B cell (primary cell): ENCODE data around the gene UPK1B. TPM values are rescaled to one million over a fixed set of nuclear protein-coding genes. Genes with fewer than 3 reads are reported as not detected.

ENCODE experiments used
- ATAC-seq: fragments of 200-7000 bp; cut with Tn5 transposase; one replicate; pipeline ENCODE4 v1.10.0; 2021; ENCODE audit warnings: low read depth, mild to moderate bottlenecking, moderate number of reproducible peaks, moderate library complexity
- CTCF ChIA-PET: fragments of 350-600 bp; sonication (Branson Sonifier 250); formaldehyde crosslinking; loops from one replicate; lab custom pipeline; 2021; ENCODE audit warnings: antibody characterized with exemption, inconsistent platforms; lab: Charles Lee
- POLR2A ChIA-PET: fragments of 350-600 bp; sonication (Branson Sonifier 250); formaldehyde crosslinking; loops from one replicate; lab custom pipeline; 2021; ENCODE audit warnings: antibody characterized with exemption; lab: Charles Lee
- DNase-seq: peaks from one replicate; pipeline ENCODE4 v3.0.0; 2013
- H2AFZ ChIP-seq: 2 replicates; pipeline ENCODE4 v1.6.1; 2012; ENCODE audit warnings: mild to moderate bottlenecking, low read depth, low read length; ENCODE audit not compliant: insufficient read depth, poor library complexity, severe bottlenecking
- H3K27ac ChIP-seq, 2 donors: 1 replicate in 1 of 2; 2 replicates in 1 of 2; pipeline ENCODE4 v1.5.1; 2012 to 2013; ENCODE audit warnings: low read length in 2 of 2, mild to moderate bottlenecking in 2 of 2, moderate library complexity in 1 of 2
- H3K27me3 ChIP-seq, 4 experiments: fragments of 200-600 bp in 1 of 4; sonication (generic) in 1 of 4; replicated peaks in 1 of 4; 1 replicate in 2 of 4; 2 replicates in 2 of 4; pipeline versions ENCODE4 v1.6.1 to v1.7.0; 2013 to 2016; ENCODE audit warnings: low read length in 3 of 4, mild to moderate bottlenecking in 2 of 4, mixed read lengths in 1 of 4, moderate library complexity in 1 of 4; ENCODE audit not compliant: insufficient read depth in 4 of 4, control insufficient read depth in 3 of 4; ENCODE audit errors: control extremely low read depth in 1 of 4
- H3K36me3 ChIP-seq, 2 experiments: replicated peaks in 1 of 2; 1 replicate in 1 of 2; 2 replicates in 1 of 2; pipeline versions ENCODE4 v1.6.1 to v1.7.1; 2013; ENCODE audit warnings: low read length in 1 of 2; ENCODE audit not compliant: insufficient read depth in 2 of 2, control insufficient read depth in 1 of 2; ENCODE audit errors: control extremely low read depth in 1 of 2, extremely low read depth in 1 of 2
- H3K4me1 ChIP-seq, 2 donors: fragments of 200-600 bp in 1 of 2; sonication (generic) in 1 of 2; 1 replicate in 1 of 2; 2 replicates in 1 of 2; pipeline versions ENCODE4 v1.5.1 to v1.6.1; 2013 to 2017; ENCODE audit warnings: low read length in 2 of 2; ENCODE audit not compliant: control insufficient read depth in 2 of 2, insufficient read depth in 2 of 2
- H3K4me2 ChIP-seq: replicated peaks from 2 replicates; pipeline ENCODE3; 2012; ENCODE audit warnings: mild to moderate bottlenecking, low read depth, low read length; ENCODE audit not compliant: poor library complexity, severe bottlenecking
- H3K4me3 ChIP-seq, 5 experiments: fragments of 200-600 bp in 1 of 5; sonication (generic) in 1 of 5; 1 replicate in 3 of 5; 2 replicates in 2 of 5; pipeline versions ENCODE4 v1.5.1 to v1.7.0; 2011 to 2016; ENCODE audit warnings: low read length in 4 of 5, mild to moderate bottlenecking in 4 of 5, low read depth in 2 of 5, control low read depth in 1 of 5, moderate library complexity in 1 of 5; ENCODE audit not compliant: insufficient read depth in 1 of 5; ENCODE audit errors: control extremely low read depth in 1 of 5, extremely low read depth in 1 of 5
- H3K79me2 ChIP-seq: fragments of 200-600 bp; sonication (generic); one replicate; pipeline ENCODE4 v1.6.0; 2016; ENCODE audit warnings: low read length; ENCODE audit not compliant: control insufficient read depth, insufficient read depth
- H3K9ac ChIP-seq: fragments of 200-600 bp; sonication (generic); 2 replicates; pipeline ENCODE4 v1.6.1; 2017; ENCODE audit warnings: mild to moderate bottlenecking, low read length, moderate library complexity
- H3K9me3 ChIP-seq, 3 donors: one replicate each; pipeline versions ENCODE4 v1.6.1 to v1.7.1; 2013; ENCODE audit warnings: low read length in 2 of 3; ENCODE audit not compliant: control insufficient read depth in 2 of 3, insufficient read depth in 1 of 3; ENCODE audit errors: control extremely low read depth in 1 of 3
- H4K20me1 ChIP-seq: 2 replicates; pipeline ENCODE4 v1.6.0; 2012; ENCODE audit warnings: mild to moderate bottlenecking, low read length; ENCODE audit not compliant: insufficient read depth, control insufficient read depth, poor library complexity, severe bottlenecking
- H3K27ac Mint-ChIP-seq: one replicate; pipeline ENCODE4 v1.8.0; 2021; ENCODE audit warnings: mixed read lengths
- H3K27me3 Mint-ChIP-seq: one replicate; pipeline ENCODE4 v1.8.0; 2021; ENCODE audit warnings: mixed read lengths
- H3K4me1 Mint-ChIP-seq: one replicate; pipeline ENCODE4 v1.8.0; 2021; ENCODE audit warnings: mixed read lengths
- H3K4me3 Mint-ChIP-seq: one replicate; pipeline ENCODE4 v1.8.0; 2021; ENCODE audit warnings: mixed read lengths
- H3K9me3 Mint-ChIP-seq: one replicate; pipeline ENCODE4 v1.8.0; 2022; ENCODE audit warnings: mixed read lengths; ENCODE audit not compliant: insufficient read depth
- EZH2 ChIP-seq: IDR thresholded peaks from 2 replicates; pipeline ENCODE4 v1.6.1; 2012; ENCODE audit warnings: borderline replicate concordance, low read depth, mild to moderate bottlenecking, moderate library complexity, low read length; ENCODE audit not compliant: insufficient read depth, poor library complexity, severe bottlenecking
- WGBS: methylation state at CpG from one replicate; pipeline ENCODE4 v1.1.5; 2013; ENCODE audit warnings: missing lambda C conversion rate; ENCODE audit not compliant: insufficient coverage; 5-methylcytosine and 5-hydroxymethylcytosine counted together
- intact Hi-C: fragments of 100-400 bp; cut with micrococcal nuclease; formaldehyde crosslinking; loops from one replicate; pipeline ENCODE4 v1.10.0; 2022
- polyA plus RNA-seq: library from polyadenylated mRNA; depleted of rRNA; stranded (reverse); fragments of >200 nt; gene quantifications from 2 replicates; pipeline ENCODE4 v1.2.3, GENCODE V29; 2012
- total RNA-seq, 2 donors: library from RNA; stranded (reverse); fragments of 120-200 nt in 1 of 2; gene quantifications; 1 replicate in 1 of 2; 2 replicates in 1 of 2; pipeline versions ENCODE4 v1.2.3 to v1.2.4, GENCODE V29; 2013 to 2022
- TF ChIP-seq, protein P1 (sequence below): fragments of 200-600 bp; IDR thresholded peaks from one replicate; pipeline ENCODE4 v1.8.0; 2022; ENCODE audit warnings: antibody characterized with exemption, mild to moderate bottlenecking

Gene UPK1B
- total and polyA plus RNA-seq, 2 donors (not counting 1 experiment from before 2014, with no cell fraction given), result not detected

DNA sequence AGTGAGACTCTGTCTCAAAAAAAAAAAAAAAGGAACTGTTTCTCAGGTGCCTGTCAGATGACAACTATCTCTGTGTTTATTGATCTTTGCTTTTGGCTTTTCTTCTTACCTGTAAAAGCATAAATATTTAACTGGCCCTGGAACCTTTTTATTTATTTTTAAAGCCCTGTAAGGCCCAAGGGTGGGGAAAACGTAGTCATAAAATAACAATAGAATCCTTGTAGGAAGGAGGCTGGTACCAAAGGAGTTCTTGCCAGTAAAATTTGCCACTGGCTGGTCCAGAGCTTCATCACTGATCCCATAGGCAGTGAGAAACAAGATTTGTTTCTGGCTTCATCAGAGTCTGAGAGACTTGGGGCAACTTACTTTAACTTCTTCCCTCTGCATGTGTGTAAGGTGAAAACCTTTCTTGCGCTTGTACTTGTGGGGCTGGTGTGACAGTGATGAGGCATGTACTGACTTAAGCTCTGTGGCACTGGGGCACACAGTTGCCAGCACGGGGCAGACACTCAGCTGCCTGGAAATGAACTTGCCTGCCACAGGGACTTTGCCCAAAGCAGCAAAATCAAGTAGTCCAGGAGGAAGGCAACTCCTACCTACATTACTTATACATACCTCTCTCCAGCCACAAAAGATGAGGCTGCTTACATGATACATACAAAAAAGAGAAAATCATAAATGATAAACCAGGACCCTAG lies 47.7 kb downstream of the UPK1B start:
- H3K27ac ChIP-seq, result no peak overlapping the region
- H3K79me2 ChIP-seq, result no peaks in the 10 kb centered on the region
- H2AFZ ChIP-seq, result no peak overlapping the region
- intact Hi-C loops, result no loop called here
- CTCF ChIA-PET, result no interaction called here
- no peak overlapping the region for H3K4me3 Mint-ChIP-seq
- no peak for TF ChIP-seq EZH2
- TF ChIP-seq, protein P1, sequence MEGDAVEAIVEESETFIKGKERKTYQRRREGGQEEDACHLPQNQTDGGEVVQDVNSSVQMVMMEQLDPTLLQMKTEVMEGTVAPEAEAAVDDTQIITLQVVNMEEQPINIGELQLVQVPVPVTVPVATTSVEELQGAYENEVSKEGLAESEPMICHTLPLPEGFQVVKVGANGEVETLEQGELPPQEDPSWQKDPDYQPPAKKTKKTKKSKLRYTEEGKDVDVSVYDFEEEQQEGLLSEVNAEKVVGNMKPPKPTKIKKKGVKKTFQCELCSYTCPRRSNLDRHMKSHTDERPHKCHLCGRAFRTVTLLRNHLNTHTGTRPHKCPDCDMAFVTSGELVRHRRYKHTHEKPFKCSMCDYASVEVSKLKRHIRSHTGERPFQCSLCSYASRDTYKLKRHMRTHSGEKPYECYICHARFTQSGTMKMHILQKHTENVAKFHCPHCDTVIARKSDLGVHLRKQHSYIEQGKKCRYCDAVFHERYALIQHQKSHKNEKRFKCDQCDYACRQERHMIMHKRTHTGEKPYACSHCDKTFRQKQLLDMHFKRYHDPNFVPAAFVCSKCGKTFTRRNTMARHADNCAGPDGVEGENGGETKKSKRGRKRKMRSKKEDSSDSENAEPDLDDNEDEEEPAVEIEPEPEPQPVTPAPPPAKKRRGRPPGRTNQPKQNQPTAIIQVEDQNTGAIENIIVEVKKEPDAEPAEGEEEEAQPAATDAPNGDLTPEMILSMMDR, result no peak
- POLR2A ChIA-PET, result no interaction called here
- no peaks in the 10 kb centered on the region for H4K20me1 ChIP-seq
- H3K36me3 ChIP-seq, result peaks cover 9 to 53% of the 10 kb centered on the region in 2 experiments
- H3K9me3 ChIP-seq, result no peaks in the 10 kb centered on the region
- peaks cover 13% of the 10 kb centered on the region for H3K4me1 Mint-ChIP-seq
- no peak overlapping the region for H3K4me2 ChIP-seq
- H3K9ac ChIP-seq, result no peak overlapping the region
- DNase-seq (no peak), ATAC-seq (no peak)
- 100% methylated on average over 1 of the region's 3 CpGs for WGBS
- peaks cover 0 to 8% of the 10 kb centered on the region in 2 donors for H3K4me1 ChIP-seq
- H3K4me3 ChIP-seq, result no peak overlapping the region
- H3K9me3 Mint-ChIP-seq, result no peaks in the 10 kb centered on the region
- H3K27me3 ChIP-seq, result no peaks in the 10 kb centered on the region
- H3K27ac Mint-ChIP-seq, result no peak overlapping the region
- no peaks in the 10 kb centered on the region for H3K27me3 Mint-ChIP-seq

GRCh38 chr3:119221779-119222320 lies 48.5 kb downstream of the UPK1B start:
- intact Hi-C loops, result no loop called here
- Mint-ChIP-seq H3K27ac (no peak overlapping the region), H3K4me3 (no peak overlapping the region)

More at GRCh38 chr3:119221779-119222320, 48.5 kb downstream of the UPK1B start:
- ATAC-seq (no peak), DNase-seq (no peak)
- TF ChIP-seq, protein P1, result no peak
- TF ChIP-seq EZH2, result no peak
- Mint-ChIP-seq H3K9me3 (no peaks in the 10 kb centered on the region), H3K27me3 (no peaks in the 10 kb centered on the region), H3K4me1 (peaks cover 13% of the 10 kb centered on the region)
- peaks cover 9 to 57% of the 10 kb centered on the region in 2 experiments for H3K36me3 ChIP-seq
- peaks cover 0 to 8% of the 10 kb centered on the region in 2 donors for H3K4me1 ChIP-seq
- H3K9ac ChIP-seq, result no peak overlapping the region
- no peak overlapping the region for H3K27ac ChIP-seq
- no peaks in the 10 kb centered on the region for H3K9me3 ChIP-seq
- no peaks in the 10 kb centered on the region for H4K20me1 ChIP-seq
- no peak overlapping the region for H3K4me3 ChIP-seq
- no peak overlapping the region for H2AFZ ChIP-seq
- CTCF ChIA-PET, result interaction anchor here (1.0 kb wide), 1 partner anchor 10 kb away, joined by 3 read pairs; no protein-coding TSS in a partner anchor
- no CpG with 5 or more reads among the region's 2 CpGs for WGBS
- H3K79me2 ChIP-seq, result no peaks in the 10 kb centered on the region
- H3K27me3 ChIP-seq, result no peaks in the 10 kb centered on the region
- no peak overlapping the region for H3K4me2 ChIP-seq
- POLR2A ChIA-PET, result no interaction called here
